ENCODE data around the gene SS18L1.

SS18L1 gene

DNA sequence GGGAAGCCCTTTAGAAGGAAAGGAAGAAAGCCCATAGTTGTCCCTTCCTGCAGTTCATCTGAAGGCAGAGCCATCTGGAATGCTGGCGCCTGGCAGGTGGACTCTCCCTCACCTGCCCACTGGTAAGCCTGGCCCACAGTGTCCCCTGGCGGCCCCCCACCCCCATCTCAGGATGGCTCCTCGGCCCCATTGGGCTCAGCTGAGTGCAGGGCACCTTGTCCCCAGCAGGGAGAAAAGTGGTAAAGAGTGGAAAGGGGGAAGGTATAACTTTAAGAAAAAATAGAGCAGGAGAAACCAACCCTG lies 12.6 kb downstream of the SS18L1 start:
- DNase-seq (ENCODE audit: low spot score), result no peak

DNA sequence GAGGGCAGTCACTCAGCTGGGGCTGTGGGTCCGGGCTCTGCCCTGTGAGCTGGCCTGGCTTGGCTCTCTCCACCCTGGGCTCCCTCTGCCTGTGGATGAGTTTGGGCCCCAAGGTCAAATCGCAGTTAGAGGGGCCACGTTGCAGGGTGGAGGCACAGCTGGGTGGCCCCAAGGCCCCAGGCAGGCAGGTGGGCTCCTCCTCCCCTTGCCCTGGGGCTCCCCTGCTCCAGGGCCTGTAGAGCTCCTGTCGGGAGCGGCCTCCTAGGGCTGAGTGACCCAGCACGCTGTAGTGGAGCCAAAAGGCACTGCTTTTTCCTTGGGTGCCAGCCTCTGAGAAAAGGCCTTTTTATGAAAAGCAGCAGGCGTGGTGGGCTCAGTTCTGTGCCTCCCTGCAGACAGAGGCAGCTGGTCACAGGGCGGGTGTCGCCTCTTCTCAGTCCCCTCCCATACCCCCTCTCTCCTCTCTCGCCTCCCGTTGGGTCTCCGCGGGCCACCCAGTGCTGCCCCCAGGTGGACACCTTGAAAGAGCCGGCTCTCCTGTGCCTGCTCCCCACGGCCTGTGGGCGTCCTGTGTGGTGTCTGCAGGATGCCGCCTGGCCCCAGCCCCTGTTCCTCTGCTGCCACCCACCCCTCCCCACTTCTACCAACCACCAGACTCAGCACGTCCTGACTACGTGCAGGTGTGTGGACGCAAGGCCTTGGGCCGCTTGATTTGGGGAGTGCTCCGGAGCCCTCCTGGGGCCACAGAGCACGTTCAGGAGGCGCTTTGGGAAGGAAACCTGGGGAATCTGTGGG lies 13.2 kb downstream of the SS18L1 start:
- DNase-seq (ENCODE audit: low spot score), result peak; percentile 62

DNA sequence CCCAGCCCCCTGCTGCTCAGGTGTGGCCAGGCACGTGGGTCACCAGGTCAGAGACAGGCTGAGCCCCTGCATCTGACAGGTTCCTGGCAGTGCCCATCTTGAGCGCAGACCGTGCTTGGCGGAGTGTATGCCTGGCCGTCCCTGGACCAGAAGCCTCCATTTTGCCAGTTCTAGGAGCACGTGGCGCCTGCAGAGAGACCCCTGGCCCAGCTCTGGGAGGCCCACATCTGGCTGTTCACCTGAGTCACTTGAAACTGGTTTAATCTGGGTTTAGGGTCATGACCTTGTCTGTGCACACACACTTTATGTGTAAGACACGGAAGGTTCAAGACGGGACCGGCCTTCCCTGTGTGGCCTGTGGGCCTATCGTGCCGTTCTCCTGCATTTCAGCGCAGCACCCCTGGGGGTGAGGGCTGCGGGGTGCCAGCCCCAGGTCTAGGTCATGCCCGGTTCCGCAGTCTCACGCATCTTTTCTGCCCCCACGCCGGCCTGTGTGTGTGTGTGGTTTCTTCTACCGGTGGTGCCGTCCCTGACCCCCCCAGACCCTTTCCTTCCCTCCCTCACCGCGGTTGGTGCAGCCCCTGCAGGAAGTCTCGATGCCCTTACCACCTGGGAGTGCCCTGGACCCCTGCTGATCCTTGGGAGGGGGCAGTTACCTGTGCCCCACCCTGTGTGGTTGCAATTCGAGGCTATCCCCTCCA lies 14.0 kb downstream of the SS18L1 start:
- DNase-seq (ENCODE audit: low spot score), result no peak

DNA sequence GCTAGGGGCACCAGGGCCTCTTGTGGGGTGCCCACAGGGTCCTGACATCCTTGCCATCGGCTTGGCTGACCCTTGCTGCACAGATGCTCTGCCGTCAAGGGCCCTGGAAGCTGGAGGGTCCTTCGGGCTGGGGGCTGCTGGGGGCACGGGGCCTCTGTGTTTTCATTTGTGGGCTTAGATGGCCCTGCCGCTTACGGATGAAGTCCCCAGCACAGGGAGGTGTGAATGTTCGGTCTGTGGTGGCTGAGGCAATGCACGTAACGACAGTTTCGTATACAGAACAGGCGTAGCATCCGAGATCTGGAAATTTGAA lies 14.5 kb downstream of the SS18L1 start:
- no peak for DNase-seq (ENCODE audit: low spot score)

DNA sequence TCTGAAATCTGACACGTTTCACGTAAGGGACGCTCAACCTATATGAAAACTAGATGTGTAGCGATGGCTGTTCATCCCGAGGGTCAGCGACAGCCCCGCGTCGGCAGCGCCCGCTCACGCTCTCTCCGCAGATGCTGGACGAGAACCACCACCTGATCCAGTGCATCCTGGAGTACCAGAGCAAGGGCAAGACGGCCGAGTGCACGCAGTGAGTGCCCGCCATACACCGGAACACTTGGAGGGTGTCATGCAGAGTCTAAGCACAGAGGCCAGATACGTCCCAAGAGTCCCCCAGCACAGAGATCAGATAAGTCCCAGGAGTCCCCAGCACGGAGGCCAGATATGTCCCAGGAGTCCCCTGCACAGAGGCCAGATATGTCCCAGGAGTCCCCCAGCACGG lies 15.0 kb downstream of the SS18L1 start:
- no peak for DNase-seq (ENCODE audit: low spot score)

DNA sequence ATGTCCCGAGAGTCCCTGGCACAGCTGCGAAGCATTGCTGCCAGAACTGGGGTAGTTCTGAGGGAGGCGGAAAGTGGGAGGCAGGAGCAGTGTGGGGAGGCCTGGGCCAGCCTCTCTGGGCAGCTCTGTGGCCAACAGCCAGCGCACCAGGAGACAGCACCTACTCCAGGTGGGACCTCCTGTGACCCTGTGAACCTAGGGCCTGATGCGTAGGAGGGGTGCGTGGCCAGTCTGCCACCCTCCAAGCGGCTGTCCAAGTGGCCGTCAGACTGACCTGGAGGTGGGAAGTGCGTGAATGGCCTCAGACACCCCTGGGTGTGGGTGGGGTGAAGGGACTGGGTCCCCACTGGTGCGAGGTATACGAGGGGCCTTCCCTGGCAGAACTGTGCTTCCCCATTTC lies 15.5 kb downstream of the SS18L1 start:
- no peak for DNase-seq (ENCODE audit: low spot score)

DNA sequence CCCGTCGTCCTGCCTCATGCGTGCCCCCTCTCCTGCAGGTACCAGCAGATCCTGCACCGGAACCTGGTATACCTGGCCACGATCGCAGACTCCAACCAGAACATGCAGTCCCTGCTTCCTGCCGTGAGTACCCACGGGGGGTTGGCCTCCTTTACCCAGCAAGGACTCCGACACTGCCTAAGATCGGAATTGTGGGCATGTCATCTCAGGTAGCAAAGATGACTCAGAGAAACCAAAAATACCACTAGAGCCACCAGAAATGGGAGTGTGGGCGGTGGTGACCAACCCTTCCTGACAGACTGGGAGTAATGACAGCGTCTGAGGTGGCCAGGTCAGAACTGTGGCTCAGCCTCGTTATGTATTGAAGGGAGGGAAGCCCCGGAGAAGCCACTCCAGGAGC lies 16.3 kb downstream of the SS18L1 start:
- DNase-seq (ENCODE audit: low spot score), result no peak

DNA sequence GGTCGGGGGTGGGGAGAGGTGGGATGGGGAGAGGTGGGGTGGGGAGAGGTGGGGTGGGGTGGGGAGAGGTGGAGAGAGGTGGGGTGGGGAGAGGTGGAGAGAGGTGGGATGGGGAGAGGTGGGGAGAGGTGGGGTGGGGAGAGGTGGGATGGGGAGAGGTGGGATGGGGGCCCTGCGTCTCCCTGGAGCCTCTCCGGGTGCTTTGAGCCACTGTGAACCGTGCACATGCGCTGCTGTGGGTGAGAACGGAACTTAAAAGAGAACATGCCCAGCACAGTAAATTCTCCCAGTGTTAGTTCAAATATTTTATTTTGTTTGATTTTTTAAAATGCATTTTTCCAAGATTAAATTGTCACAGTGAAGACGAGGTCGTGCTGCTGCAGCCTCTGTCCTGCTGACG lies 16.7 kb downstream of the SS18L1 start:
- no peak for DNase-seq (ENCODE audit: low spot score)

DNA sequence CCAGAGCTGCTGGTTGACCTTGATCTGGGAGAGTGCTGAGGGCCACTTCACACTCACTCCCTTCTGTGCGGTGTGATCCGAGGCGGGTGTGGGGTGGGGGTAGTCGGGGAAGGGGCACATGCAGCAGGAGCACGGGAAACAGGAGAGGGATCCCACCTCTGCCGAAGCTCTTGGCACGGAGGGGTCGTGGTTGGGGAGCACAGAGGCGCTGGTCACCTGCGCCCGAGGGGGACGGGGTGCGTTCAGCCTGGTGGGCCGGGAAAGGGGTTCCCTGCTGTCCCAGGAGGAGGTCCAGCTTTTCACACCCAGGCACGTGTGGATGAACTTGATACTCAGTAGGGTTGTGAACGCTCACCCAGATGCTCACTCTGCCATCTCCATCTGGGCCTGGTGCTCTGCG lies 17.3 kb downstream of the SS18L1 start:
- no peak for DNase-seq (ENCODE audit: low spot score)

DNA sequence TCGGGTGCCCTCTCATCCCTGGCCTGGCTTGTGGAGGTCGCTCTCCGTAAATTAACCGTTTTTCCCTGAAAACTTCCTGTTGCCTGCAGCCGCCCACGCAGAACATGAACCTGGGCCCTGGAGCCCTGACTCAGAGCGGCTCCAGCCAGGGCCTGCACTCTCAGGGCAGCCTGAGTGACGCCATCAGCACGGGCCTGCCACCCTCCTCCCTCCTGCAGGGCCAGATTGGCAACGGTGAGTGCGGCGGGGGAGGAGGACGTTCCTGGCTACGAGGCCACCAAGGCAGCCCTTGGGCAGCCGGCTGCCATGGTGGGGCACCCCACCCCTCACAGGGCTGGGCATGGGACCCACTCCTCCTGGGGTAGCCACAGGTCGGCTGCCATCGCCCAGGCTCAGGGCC lies 17.8 kb downstream of the SS18L1 start:
- no peak for DNase-seq (ENCODE audit: low spot score)

DNA sequence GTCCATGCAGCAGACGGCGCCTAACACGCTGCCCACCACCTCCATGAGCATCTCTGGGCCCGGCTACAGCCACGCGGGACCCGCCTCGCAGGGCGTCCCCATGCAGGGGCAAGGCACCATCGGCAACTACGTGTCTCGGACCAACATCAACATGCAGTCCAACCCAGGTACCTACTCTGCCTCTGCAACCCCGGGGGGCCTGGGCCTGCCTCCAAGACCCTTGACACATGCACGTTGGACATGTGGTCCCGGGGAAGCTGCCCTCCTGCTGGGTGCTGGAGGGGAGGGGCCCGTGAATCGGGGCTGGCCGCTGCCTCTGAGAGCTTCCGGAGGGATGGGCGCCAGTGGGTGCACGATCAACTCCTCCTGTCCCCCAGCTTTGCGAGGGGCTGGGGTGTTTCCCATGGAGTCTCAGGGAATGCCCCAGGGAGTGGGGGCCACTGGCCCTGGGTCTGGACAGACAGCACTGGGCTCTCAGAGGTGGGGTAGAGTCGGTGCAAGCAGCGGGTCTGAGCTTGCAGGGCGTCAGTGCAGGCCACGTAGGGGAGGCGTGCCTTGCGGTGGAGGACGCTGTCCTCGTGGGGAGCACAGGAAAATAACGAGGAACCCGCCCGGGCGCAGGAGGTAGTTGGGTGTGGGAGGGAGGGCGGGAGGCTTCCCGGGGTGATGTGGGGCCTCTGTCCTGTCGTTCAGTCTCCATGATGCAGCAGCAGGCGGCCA lies 19.4 kb downstream of the SS18L1 start:
- no peak for DNase-seq (ENCODE audit: low spot score)

DNA sequence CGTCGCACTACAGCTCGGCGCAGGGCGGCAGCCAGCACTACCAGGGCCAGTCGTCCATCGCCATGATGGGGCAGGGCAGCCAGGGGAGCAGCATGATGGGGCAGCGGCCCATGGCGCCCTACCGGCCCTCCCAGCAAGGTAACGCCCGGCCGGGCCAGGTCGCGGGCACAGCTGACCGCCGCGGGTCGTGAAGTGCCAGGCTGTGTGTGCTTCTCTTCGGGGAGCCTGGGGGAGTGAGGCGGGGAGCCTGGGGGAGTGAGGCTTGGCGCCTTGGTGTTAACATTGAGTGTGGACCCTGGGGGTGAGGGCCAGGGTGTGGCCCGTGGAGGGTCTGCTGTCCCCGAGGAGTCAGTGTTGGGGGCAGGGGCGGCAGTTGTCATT lies 19.9 kb downstream of the SS18L1 start:
- DNase-seq (ENCODE audit: low spot score), result no peak

DNA sequence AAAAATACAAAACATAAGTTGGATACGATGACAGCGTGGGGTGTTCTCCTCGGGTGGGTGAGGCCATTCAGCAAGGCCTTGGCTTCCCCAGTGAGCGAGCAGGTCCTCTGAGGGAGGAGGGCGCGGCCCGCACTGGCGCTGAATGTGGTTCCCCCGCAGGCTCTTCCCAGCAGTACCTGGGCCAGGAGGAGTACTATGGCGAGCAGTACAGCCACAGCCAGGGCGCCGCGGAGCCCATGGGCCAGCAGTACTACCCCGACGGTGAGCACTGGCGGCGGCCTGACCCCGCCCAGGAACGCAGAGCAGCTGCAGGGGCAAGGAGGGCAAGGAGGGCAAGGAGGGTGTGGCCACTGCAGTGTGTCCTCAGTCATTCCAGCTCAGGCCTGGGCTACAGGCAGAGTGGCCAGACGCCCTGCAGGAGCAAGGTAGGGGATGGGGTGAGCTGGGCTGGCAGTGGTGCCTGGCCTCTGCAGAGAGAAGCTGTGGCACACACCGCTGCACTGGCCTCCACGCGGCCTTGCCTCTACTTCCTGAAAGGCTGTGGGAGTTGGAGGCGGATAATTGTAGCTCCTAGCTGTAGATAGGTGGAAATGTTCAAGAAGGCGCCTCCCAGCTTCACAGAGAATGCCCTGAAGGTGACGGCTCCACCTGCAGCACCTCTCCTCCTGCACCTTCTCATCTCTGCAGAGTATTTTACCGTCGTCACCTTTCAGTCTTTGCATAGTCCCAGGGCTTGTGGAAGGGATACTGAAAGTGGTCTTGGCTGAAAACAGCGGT lies 20.6 kb downstream of the SS18L1 start:
- no peak for DNase-seq (ENCODE audit: low spot score)

DNA sequence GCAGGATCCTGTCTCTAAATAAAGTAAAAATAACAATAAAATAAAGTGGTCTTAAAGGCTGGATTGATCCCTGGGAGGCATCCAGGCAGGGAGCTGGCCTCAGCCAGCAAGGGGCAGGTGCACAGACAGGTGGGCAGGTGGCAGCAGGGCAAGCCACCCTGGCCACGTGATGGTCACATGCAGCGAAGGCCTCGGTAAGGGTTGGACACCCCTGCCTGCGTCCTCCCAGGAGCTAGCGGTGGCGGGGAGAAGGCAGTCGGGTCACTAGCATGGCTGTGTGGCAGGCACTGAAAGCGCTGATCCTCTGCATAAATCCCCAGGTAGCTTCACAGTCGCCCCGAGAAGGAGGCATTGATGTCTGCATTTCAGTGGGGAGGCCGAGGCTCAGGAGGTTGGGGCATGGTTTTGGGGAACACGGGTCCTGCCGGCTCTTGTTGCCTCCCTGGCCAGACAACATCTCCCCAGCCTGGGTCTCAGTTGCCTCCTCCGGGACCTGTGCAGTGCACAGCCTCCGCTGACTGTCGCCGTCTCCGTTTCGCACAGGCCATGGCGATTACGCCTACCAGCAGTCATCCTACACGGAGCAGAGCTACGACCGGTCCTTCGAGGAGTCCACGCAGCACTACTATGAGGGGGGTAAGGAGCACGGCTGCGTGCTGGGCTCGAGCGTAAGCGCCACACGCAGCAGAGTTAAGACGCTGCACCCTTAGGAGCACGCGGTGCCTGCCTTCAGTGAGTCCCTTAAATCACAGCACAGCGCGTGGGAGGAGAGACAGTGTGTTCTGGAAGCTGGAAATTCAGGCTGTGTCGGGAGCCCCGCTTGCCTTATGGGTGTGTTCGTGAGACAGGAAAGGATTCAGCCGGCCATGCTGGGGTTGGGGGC lies 21.6 kb downstream of the SS18L1 start:
- DNase-seq (ENCODE audit: low spot score), result no peak

DNA sequence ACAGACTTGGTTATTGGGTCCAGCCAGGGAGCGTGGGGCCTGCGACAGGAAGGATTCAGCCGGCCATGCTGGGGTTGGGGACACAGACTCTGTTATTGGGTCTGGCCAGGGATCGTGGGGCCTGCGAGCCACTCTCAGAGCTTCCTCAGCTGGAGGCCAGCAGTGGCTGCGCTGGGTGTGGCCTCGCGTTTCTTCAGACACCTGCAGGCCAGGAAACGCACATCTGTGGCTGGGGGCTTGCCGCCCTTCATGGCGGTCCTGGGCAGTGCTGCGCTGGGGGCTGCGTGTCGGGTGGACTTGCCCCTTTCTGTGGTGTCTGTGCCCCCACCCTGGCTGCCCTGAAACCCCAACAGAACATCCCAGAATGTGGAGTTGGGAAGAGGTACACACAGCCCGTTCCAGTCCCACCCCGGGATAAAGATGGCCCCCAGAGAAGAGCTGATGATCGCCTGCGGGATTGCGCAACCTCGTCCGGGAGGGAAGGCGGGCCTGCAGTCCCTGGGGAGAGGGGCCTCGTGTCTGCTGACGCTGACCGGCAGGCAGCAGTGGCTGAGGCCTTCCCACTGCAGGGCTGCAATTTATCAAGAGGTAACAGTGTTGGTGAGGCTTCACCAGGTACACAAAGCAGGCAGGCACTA lies 22.3 kb downstream of the SS18L1 start:
- DNase-seq (ENCODE audit: low spot score), result no peak

DNA sequence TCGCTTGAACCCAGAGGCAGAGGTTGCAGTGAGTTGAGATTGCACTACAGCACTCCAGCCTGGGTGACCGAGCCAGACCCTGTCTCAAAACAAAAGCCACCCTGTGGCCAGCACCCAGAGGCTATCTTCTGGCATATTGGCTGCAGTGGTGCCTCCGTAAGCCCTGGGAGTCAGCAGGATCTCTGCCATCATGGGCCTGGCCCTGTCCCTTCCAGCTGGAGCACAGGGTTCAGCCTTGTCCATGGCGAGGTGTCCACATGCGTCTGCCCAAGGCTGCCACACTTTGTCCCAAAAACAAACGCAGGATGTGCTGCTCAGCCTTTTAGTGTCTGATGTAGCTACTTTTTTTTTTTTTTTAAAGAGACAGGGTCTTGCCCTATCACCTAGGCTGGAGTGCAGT lies 23.9 kb downstream of the SS18L1 start:
- no peak for DNase-seq (ENCODE audit: low spot score)

DNA sequence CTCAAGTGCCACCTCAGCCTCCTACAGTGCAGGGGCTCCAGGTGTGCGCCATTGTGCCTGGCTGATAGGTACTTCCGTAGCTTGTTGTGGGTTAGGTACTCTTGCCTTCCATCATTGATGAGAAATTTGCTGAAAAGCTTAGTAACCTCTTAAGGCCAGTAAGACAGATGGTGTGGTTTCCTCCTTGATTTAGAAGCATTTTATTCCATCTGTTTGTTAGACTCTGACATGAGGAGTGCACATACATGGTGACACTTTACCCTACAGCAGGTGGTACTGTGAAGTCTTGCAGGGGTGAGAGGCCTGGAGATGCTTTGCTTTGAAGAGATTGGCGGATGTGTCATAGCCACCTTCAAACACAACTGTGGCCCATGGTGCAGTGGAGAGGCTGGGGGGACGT lies 24.5 kb downstream of the SS18L1 start:
- DNase-seq (ENCODE audit: low spot score), result no peak

DNA sequence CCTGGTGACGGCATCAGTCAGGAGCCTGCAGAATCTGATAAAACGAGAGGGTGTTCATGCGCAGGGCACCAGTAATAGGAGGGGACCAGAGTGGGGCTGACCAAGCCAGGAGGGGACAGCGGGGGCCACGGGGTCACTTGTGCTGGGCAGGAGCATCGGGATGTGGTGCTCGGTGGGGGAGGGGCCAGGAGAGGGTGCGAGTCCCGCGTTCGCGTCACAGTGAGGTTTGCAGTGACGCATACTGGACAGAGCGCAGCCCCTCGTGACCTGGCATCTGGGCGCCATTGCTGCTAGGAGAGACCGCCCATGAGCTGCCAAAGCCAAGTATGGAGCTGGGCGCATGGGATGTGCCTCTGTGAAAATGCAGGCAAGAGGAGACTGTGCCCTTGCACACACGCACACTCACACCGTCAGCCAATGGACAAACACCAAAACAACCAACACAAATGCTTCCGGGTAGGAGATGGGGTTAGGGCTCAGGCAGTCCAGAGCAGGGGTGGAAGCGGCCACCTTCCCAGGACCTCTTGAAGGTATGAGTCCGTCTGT lies 25.4 kb downstream of the SS18L1 start:
- DNase-seq (ENCODE audit: low spot score), result no peak

DNA sequence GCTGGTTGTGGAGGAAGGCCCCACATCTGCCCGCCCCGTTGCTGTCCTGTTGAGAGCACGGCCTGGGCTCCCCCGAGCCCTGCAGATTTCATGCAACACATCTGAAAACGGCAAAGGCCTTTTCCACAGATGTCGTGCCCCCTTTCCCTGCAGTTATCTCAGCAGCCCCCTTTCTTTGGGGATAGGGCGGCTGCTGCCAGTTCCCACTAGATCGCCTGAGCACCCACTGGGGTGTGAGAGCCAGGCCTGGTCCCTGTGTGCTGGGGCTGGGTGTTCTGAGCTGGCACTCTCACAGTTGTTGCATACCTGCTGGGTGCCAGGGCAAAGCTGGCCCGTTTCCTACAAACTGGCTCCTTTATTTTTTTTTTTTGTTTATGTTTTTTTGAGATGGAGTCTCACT lies 27.0 kb downstream of the SS18L1 start:
- no peak for DNase-seq (ENCODE audit: low spot score)

DNA sequence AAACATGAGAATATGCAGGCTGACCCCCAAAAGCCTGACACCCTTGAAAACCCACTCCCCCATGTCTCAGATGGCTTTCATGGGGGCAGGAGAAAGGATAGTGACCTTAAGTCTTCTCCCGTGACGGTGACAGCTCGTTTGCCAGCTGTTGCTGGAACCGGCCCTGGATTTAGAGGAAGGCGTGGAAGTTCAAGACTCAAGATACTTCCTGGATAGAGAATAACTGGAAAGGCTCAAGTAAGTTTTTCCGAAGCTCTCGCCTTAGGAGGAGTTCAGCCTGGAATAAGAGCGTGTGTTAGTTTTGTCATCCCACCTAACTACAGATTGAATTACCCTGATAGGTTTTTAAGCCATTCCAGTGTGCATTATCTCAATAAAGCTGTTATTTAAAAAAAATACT lies 27.7 kb downstream of the SS18L1 start:
- no peak for DNase-seq (ENCODE audit: low spot score)

DNA sequence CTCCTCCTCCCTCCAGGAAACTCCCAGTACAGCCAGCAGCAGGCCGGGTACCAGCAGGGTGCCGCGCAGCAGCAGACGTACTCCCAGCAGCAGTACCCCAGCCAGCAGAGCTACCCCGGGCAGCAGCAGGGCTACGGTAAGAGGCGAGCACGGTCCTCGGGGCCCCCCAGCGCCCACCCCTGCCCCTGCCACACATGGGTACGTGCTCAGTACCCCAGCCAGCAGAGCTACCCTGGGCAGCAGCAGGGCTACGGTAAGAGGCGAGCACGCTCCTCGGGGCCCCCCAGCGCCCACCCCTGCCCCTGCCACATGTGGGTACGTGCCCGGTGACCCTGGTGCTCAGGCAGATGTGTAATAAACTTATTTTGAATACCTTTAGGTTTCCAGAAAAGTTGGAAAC lies 29.1 kb downstream of the SS18L1 start:
- DNase-seq (ENCODE audit: low spot score), result no peak
